ENCODE measurements around the gene RBM45. TPM values are rescaled to one million over a fixed set of nuclear protein-coding genes. Genes with fewer than 3 reads are reported as not detected.

The RBM45 gene
- total RNA-seq, 2 donors from 2014 or later: 10.5 to 12.7 TPM

DNA sequence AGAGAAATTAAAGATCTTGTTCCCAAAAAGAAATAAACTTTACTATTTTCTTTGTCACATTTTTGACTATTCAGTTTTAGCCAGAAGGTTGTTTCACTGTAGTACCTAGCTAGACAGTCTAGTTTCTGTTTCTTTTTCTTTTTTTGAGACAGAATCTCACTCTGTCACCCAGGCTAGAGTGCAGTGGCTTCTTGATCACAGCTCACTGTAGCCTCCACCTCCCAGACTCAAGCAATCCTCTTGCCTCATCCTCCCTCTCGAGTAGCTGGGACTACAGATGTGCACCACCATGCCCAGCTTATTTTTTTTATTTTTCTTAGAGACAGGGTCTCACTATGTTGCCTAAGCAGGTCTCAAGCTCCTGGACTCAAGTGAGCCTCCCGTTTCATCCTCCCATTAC is 2.2 kb downstream of the RBM45 start:
- DNase-seq: no peak
- Histone ChIP-seq H3K4me1 (peaks cover 13% of the 10 kb centered on the region), H3K4me3 (no peak overlapping the region), H3K27me3 (no peaks in the 10 kb centered on the region), H3K9me3 (no peaks in the 10 kb centered on the region), H3K36me3 (replicated peaks in 1 of 2; ENCODE audit: insufficient read depth in 1 of 2, low read depth in 2 of 2) (peaks cover 0 to 3% of the 10 kb centered on the region in 2 donors), H3K27ac (no peak overlapping the region)
- ATAC-seq: no peak
- 82 to 84% methylated on average over 2 of the region's 2 CpGs for WGBS, 2 donors
- intact Hi-C loops (cut with DNase I): no loop called here
- no peak for TF ChIP-seq POLR2A (IDR thresholded peaks at IDR 0.05)

DNA sequence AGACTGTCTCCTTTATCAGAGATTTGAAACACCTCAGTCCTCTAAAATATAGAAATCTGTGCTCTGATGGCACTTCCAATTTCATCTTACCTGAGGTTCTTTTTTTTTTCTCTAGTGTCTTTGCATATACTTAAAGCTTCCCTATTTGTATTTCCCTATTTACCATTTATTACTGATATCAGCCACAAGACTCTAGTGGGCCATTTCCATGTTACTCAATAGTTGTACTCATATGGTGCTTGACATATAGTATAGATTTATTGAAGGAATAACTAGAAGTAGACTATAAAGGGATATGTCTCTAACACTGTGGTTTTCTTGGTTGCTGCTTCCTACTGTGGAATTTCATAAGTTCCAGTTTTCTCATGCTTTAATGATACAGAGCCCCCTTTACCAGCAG is 3.0 kb downstream of the RBM45 start:
- H3K4me1 ChIP-seq: peaks cover 13% of the 10 kb centered on the region
- no peak for TF ChIP-seq POLR2A (IDR thresholded peaks at IDR 0.05)
- TF ChIP-seq, protein P1, sequence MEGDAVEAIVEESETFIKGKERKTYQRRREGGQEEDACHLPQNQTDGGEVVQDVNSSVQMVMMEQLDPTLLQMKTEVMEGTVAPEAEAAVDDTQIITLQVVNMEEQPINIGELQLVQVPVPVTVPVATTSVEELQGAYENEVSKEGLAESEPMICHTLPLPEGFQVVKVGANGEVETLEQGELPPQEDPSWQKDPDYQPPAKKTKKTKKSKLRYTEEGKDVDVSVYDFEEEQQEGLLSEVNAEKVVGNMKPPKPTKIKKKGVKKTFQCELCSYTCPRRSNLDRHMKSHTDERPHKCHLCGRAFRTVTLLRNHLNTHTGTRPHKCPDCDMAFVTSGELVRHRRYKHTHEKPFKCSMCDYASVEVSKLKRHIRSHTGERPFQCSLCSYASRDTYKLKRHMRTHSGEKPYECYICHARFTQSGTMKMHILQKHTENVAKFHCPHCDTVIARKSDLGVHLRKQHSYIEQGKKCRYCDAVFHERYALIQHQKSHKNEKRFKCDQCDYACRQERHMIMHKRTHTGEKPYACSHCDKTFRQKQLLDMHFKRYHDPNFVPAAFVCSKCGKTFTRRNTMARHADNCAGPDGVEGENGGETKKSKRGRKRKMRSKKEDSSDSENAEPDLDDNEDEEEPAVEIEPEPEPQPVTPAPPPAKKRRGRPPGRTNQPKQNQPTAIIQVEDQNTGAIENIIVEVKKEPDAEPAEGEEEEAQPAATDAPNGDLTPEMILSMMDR (IDR thresholded peaks at IDR 0.05): no peak
- H3K9me3 ChIP-seq: no peaks in the 10 kb centered on the region
- H3K4me3 ChIP-seq: no peak overlapping the region
- H3K27me3 ChIP-seq: no peaks in the 10 kb centered on the region
- ATAC-seq: no peak
- H3K27ac ChIP-seq: no peak overlapping the region
- H3K36me3 ChIP-seq (replicated peaks in 1 of 2; ENCODE audit: insufficient read depth in 1 of 2, low read depth in 2 of 2): peaks cover 0 to 6% of the 10 kb centered on the region in 2 donors
- DNase-seq: no peak
- intact Hi-C loops (cut with DNase I): no loop called here

DNA sequence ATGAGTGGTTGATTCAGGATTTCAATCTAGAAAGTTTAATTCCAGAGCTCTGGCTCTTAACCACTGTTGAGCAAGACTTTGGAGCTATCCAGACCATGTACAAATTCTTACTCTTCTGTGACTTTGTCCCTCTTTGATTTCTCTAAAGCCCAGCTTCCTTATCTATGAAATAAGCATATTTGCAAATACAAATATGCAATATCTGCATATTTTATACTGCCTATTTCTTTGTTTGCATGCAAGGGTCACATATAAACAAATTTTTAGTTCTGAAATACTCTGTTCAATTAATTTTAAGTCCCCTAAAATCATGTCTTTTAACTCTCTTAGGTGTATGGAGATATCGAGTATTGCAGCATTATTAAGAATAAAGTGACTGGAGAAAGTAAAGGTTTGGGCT is 5.5 kb downstream of the RBM45 start:
- intact Hi-C loops (cut with DNase I): no loop called here
- H3K4me1 ChIP-seq: peaks cover 9% of the 10 kb centered on the region
- no peaks in the 10 kb centered on the region for H3K9me3 ChIP-seq
- TF ChIP-seq POLR2A (IDR thresholded peaks at IDR 0.05): no peak
- TF ChIP-seq, protein P1 (IDR thresholded peaks at IDR 0.05): no peak
- H3K27ac ChIP-seq: no peak overlapping the region
- no peaks in the 10 kb centered on the region for H3K27me3 ChIP-seq
- 85 to 92% methylated on average over 1 of the region's 1 CpG for WGBS, 2 donors
- DNase-seq: no peak
- H3K4me3 ChIP-seq: no peak overlapping the region
- peaks cover 0 to 11% of the 10 kb centered on the region in 2 donors for H3K36me3 ChIP-seq (replicated peaks in 1 of 2; ENCODE audit: insufficient read depth in 1 of 2, low read depth in 2 of 2)
- no peak for ATAC-seq

DNA sequence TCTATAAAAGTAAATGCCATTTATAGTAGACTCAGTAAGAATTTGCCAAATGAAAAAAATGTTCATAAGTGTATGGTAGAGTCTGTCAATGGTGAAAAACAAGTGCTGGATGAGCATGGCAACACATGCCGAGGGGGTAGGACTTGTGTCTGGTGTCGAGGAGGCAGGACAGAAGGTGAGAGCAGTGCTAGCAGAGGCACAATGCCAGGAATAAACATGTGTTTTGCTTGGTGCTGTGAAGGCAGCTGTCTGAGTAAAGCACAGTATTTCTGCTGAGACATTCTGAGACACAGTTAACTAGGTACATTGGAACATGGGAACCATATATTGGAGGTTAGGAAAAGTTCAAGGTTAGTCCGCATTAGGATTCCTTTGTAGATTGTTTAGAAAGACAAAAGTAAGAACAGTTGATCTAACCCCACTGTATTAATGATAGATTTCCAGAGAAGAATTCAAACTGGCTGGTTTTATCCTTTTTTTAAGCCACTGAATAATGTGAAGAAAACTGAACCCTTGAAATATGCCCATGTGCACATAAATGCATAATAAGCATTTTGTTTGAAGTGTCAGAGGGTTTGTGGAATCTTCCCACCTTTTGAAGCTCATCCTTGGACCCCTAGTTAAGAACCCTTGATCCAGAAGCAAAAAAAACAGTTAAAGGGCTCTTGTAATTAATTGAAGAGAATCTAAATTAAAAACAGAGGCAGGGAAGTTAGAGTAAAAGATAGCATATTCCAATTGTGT is 7.1 kb downstream of the RBM45 start:
- no peak for DNase-seq
- peaks cover 0 to 2% (median 0%) of the 10 kb centered on the region in 3 donors for H3K9me3 ChIP-seq
- 72 to 74% methylated on average over 3 of the region's 3 CpGs for WGBS, 2 donors
- H3K36me3 ChIP-seq (replicated peaks in 1 of 2; ENCODE audit: insufficient read depth in 1 of 2, low read depth in 2 of 2): peaks cover 7 to 19% of the 10 kb centered on the region in 2 donors
- no peak overlapping the region for H3K4me3 ChIP-seq
- H3K27me3 ChIP-seq: no peaks in the 10 kb centered on the region
- no peak overlapping the region for H3K27ac ChIP-seq
- TF ChIP-seq POLR2A (IDR thresholded peaks at IDR 0.05): no peak
- TF ChIP-seq, protein P1 (IDR thresholded peaks at IDR 0.05): no peak
- intact Hi-C loops (cut with DNase I): no loop called here
- no peaks in the 10 kb centered on the region for H3K4me1 ChIP-seq
- ATAC-seq: no peak

DNA sequence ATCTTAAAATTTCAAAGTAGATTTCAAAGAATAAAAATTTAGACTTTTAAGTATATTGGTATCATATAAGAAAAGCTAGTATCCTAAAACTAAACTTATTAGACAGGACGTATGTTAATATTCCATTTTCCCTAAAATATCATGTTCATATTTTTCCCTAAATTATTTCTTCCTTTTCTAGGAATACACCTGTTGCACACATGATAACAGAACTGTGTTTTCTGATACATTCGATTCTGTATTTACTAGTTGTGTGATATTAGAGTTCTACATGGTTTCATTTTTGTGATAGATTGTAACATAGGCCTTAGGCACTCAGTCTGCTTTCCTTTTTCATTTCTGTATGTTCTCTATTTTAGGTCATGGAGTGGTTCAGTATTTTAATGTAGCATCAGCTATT is 10.9 kb downstream of the RBM45 start:
- DNase-seq (no peak), ATAC-seq (no peak)
- Histone ChIP-seq H3K27me3 (no peaks in the 10 kb centered on the region), H3K4me3 (no peak overlapping the region), H3K27ac (no peak overlapping the region), H3K9me3 (peaks cover 0 to 4% (median 0%) of the 10 kb centered on the region in 3 donors), H3K4me1 (no peaks in the 10 kb centered on the region), H3K36me3 (replicated peaks in 1 of 2; ENCODE audit: insufficient read depth in 1 of 2, low read depth in 2 of 2) (peaks cover 7 to 19% of the 10 kb centered on the region in 2 donors)
- 70 to 78% methylated on average over 2 of the region's 2 CpGs for WGBS, 2 donors
- TF ChIP-seq, protein P1 (IDR thresholded peaks at IDR 0.05): no peak
- no peak for TF ChIP-seq POLR2A (IDR thresholded peaks at IDR 0.05)
- intact Hi-C loops (cut with DNase I): no loop called here
